ENCODE results near the gene AAR2. TPM values are rescaled to one million over a fixed set of nuclear protein-coding genes. Genes with fewer than 3 reads are reported as not detected.

AAR2 gene
- total RNA-seq, 2 experiments from 2014 or later = 22.3 to 22.5 TPM

GRCh38 chr20:36208257-36208656 lies 28.0 kb upstream of the AAR2 start:
- H3K4me3 Mint-ChIP-seq = no peak overlapping the region
- H3K27me3 Mint-ChIP-seq = peaks cover 4% of the 10 kb centered on the region
- ATAC-seq (ENCODE audit: low read depth) (no peak), DNase-seq (no peak)
- no peaks in the 10 kb centered on the region for H3K4me1 Mint-ChIP-seq
- no peaks in the 10 kb centered on the region for H3K9me3 Mint-ChIP-seq
- H3K27ac Mint-ChIP-seq = no peak overlapping the region
- H3K36me3 Mint-ChIP-seq = no peaks in the 10 kb centered on the region
- POLR2A ChIA-PET = no interaction called here

GRCh38 chr20:36210436-36211021 lies 25.7 kb upstream of the AAR2 start:
- no peaks in the 10 kb centered on the region for H3K9me3 Mint-ChIP-seq
- no peak overlapping the region for H3K27ac Mint-ChIP-seq
- H3K4me3 Mint-ChIP-seq = no peak overlapping the region
- DNase-seq (no peak), ATAC-seq (ENCODE audit: low read depth) (no peak)
- H3K4me1 Mint-ChIP-seq = no peaks in the 10 kb centered on the region
- POLR2A ChIA-PET = no interaction called here
- H3K27me3 Mint-ChIP-seq = no peaks in the 10 kb centered on the region
- H3K36me3 Mint-ChIP-seq = no peaks in the 10 kb centered on the region

- no peak for ATAC-seq (ENCODE audit: low read depth)
- Mint-ChIP-seq H3K4me3 (no peak overlapping the region), H3K36me3 (no peaks in the 10 kb centered on the region), H3K4me1 (peaks cover under 1% of the 10 kb centered on the region), H3K27ac (no peak overlapping the region), H3K27me3 (peaks cover 2% of the 10 kb centered on the region), H3K9me3 (no peaks in the 10 kb centered on the region)
- no peak for DNase-seq
- POLR2A ChIA-PET = no interaction called here
Measured at GRCh38 chr20:36213362-36213761, 22.9 kb upstream of the AAR2 start.

- no peak for ATAC-seq (ENCODE audit: low read depth)
- peaks cover 2% of the 10 kb centered on the region for H3K27me3 Mint-ChIP-seq
Measured at GRCh38 chr20:36214684-36215256, 21.5 kb upstream of the AAR2 start.

GRCh38 chr20:36215778-36216177 lies 20.5 kb upstream of the AAR2 start:
- POLR2A ChIA-PET = no interaction called here
- H3K36me3 Mint-ChIP-seq = no peaks in the 10 kb centered on the region
- no peak for DNase-seq
- H3K9me3 Mint-ChIP-seq = no peaks in the 10 kb centered on the region
- H3K27ac Mint-ChIP-seq = no peak overlapping the region
- ATAC-seq (ENCODE audit: low read depth) = no peak
- H3K4me3 Mint-ChIP-seq = no peak overlapping the region
- H3K27me3 Mint-ChIP-seq = peaks cover 2% of the 10 kb centered on the region
- H3K4me1 Mint-ChIP-seq = peaks cover 3% of the 10 kb centered on the region

More at GRCh38 chr20:36214684-36215256, 21.5 kb upstream of the AAR2 start:
- Mint-ChIP-seq H3K9me3 (no peaks in the 10 kb centered on the region), H3K4me3 (no peak overlapping the region), H3K36me3 (no peaks in the 10 kb centered on the region), H3K27ac (no peak overlapping the region), H3K4me1 (peaks cover 3% of the 10 kb centered on the region)
- no peak for DNase-seq
- POLR2A ChIA-PET = no interaction called here

GRCh38 chr20:36216314-36217025 lies 19.8 kb upstream of the AAR2 start:
- Mint-ChIP-seq H3K4me3 (no peak overlapping the region), H3K4me1 (peaks cover 3% of the 10 kb centered on the region), H3K27me3 (peaks cover 2% of the 10 kb centered on the region), H3K36me3 (no peaks in the 10 kb centered on the region), H3K27ac (no peak overlapping the region), H3K9me3 (no peaks in the 10 kb centered on the region)
- POLR2A ChIA-PET = no interaction called here
- no peak for DNase-seq
- no peak for ATAC-seq (ENCODE audit: low read depth)

- DNase-seq (no peak), ATAC-seq (ENCODE audit: low read depth) (no peak)
- Mint-ChIP-seq H3K27me3 (peaks cover 2% of the 10 kb centered on the region), H3K27ac (no peak overlapping the region), H3K9me3 (no peaks in the 10 kb centered on the region), H3K4me1 (peaks cover 3% of the 10 kb centered on the region), H3K36me3 (no peaks in the 10 kb centered on the region), H3K4me3 (no peak overlapping the region)
- POLR2A ChIA-PET = no interaction called here
Measured at GRCh38 chr20:36217226-36217625, 19.1 kb upstream of the AAR2 start.

GRCh38 chr20:36218380-36219064 lies 17.8 kb upstream of the AAR2 start:
- H3K27me3 Mint-ChIP-seq = peaks cover 2% of the 10 kb centered on the region
- no peak overlapping the region for H3K4me3 Mint-ChIP-seq
- DNase-seq (no peak), ATAC-seq (ENCODE audit: low read depth) (no peak)
- H3K27ac Mint-ChIP-seq = peak overlapping the region; percentile 54
- H3K36me3 Mint-ChIP-seq = no peaks in the 10 kb centered on the region
- H3K9me3 Mint-ChIP-seq = no peaks in the 10 kb centered on the region
- peaks cover 3% of the 10 kb centered on the region for H3K4me1 Mint-ChIP-seq
- POLR2A ChIA-PET = no interaction called here

GRCh38 chr20:36219671-36220220 lies 16.5 kb upstream of the AAR2 start:
- Mint-ChIP-seq H3K4me3 (no peak overlapping the region), H3K27ac (no peak overlapping the region), H3K4me1 (peaks cover 3% of the 10 kb centered on the region), H3K9me3 (no peaks in the 10 kb centered on the region), H3K27me3 (peaks cover 2% of the 10 kb centered on the region), H3K36me3 (no peaks in the 10 kb centered on the region)
- DNase-seq (no peak), ATAC-seq (ENCODE audit: low read depth) (no peak)
- POLR2A ChIA-PET = no interaction called here

GRCh38 chr20:36225666-36226065 lies 10.6 kb upstream of the AAR2 start:
- no peak for ATAC-seq (ENCODE audit: low read depth)
- no peak overlapping the region for H3K4me3 Mint-ChIP-seq

GRCh38 chr20:36228770-36229169 lies 7.5 kb upstream of the AAR2 start:
- POLR2A ChIA-PET = no interaction called here
- Mint-ChIP-seq H3K4me3 (no peak overlapping the region), H3K4me1 (peaks cover 8% of the 10 kb centered on the region), H3K36me3 (no peaks in the 10 kb centered on the region), H3K9me3 (no peaks in the 10 kb centered on the region), H3K27me3 (peaks cover 7% of the 10 kb centered on the region), H3K27ac (no peak overlapping the region)
- ATAC-seq (ENCODE audit: low read depth) (no peak), DNase-seq (no peak)

More at GRCh38 chr20:36225666-36226065, 10.6 kb upstream of the AAR2 start:
- H3K27me3 Mint-ChIP-seq = peaks cover 7% of the 10 kb centered on the region
- peaks cover 8% of the 10 kb centered on the region for H3K4me1 Mint-ChIP-seq
- H3K9me3 Mint-ChIP-seq = no peaks in the 10 kb centered on the region
- DNase-seq = no peak
- no peak overlapping the region for H3K27ac Mint-ChIP-seq
- POLR2A ChIA-PET = no interaction called here
- H3K36me3 Mint-ChIP-seq = no peaks in the 10 kb centered on the region

GRCh38 chr20:36230019-36230418 lies 6.3 kb upstream of the AAR2 start:
- POLR2A ChIA-PET = interaction anchor here (0.5 kb wide), 1 partner anchor 695 kb away, joined by 3 read pairs; no protein-coding TSS in a partner anchor

GRCh38 chr20:36231331-36231730 lies 4.9 kb upstream of the AAR2 start:
- Mint-ChIP-seq H3K9me3 (no peaks in the 10 kb centered on the region), H3K27me3 (peaks cover 5% of the 10 kb centered on the region), H3K27ac (no peak overlapping the region), H3K36me3 (no peaks in the 10 kb centered on the region), H3K4me1 (peaks cover 13% of the 10 kb centered on the region), H3K4me3 (no peak overlapping the region)
- DNase-seq = no peak
- POLR2A ChIA-PET = no interaction called here
- ATAC-seq (ENCODE audit: low read depth) = no peak

More at GRCh38 chr20:36230019-36230418, 6.3 kb upstream of the AAR2 start:
- Mint-ChIP-seq H3K9me3 (no peaks in the 10 kb centered on the region), H3K4me3 (peak overlapping the region; percentile 31), H3K4me1 (peaks cover 8% of the 10 kb centered on the region), H3K27ac (no peak overlapping the region), H3K36me3 (no peaks in the 10 kb centered on the region), H3K27me3 (peaks cover 7% of the 10 kb centered on the region)
- ATAC-seq (ENCODE audit: low read depth) (no peak), DNase-seq (no peak)

Data from activated naive CD8-positive, alpha-beta T cell treated with anti-CD3 and anti-CD28 coated beads, Interleukin-2, amount 10 ng/mL, durations not matched to agents 7 days and 5 days (primary cell).